HG03175 (cell line): ENCODE results near the gene ELMOD3.
"Not testable (repeated sequence)": the region's sequence is repeated elsewhere in the genome, so short reads cannot be mapped to it uniquely, and the experiment has no call there.

Source experiments
- ATAC-seq: cut with Tn5 transposase; IDR thresholded peaks from one replicate; pipeline ENCODE4 v1.9.1; 2021; ENCODE audit warnings: mild to moderate bottlenecking, moderate library complexity; ENCODE audit not compliant: unreplicated experiment

ELMOD3 gene

DNA sequence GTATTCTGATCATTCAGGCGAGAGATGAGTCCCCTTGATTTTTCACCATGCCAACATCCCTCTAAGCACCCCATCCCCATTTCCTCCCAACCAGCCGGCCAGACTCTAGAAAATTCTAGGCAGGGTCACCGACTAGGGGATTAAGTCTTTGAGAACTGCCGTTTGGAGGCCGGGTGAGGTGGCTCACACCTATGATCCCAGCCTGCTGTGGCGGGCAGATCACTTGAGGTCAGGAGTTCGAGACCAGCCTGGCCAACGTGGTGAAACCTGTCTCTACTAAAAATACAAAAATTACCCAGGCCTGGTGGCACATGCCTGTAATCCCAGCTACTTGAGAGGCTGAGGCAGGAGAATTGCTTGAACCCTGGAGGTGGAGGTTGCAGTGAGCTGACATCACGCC, 85.0 kb downstream of the ELMOD3 start:
- ATAC-seq = not testable (repeated sequence)

DNA sequence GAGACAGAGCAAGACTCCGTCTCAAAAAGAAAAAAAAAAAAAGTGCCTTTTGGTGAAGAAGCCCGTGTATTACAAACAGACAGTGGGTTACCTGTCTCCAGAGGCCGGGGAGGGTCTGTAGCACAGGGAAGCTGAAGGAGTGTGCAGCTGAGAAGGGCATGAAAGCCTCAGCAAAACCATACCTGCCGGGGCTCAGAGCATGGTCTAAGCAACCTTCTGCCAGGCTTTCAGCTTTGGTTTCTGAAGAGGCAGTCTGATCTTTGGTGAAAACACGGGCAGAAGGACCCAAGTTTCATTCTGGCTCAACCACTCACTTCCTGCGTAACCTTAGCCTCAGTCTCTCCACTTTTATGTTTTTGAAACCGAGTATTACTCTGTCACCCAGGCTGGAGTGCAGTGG, 85.4 kb downstream of the ELMOD3 start:
- ATAC-seq = no peak

DNA sequence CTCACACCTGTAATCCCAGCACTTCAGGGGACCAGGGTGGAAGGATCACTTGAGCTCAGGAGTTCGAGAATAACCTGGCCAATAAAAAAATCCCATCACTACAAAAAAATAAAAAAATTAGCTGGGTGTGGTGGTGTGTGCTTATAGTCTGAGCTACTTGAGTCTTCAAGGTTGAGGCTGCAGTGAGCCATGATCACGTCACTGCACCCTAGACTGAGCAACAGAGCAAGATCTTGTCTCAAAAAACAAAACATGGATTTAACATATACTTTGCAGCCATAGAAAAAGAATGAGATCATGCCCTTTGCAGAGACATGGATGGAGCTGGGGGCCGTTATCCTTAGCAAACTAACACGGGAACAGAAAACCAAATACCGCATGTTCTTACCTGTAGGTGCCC, 86.2 kb downstream of the ELMOD3 start:
- no peak for ATAC-seq
